ENCODE measurements around the gene ANKRD13C.

The ANKRD13C gene

GRCh38 chr1:70227439-70227838 lies 127.1 kb downstream of the ANKRD13C start:
- TF ChIP-seq USF1 (IDR thresholded peaks at IDR 0.05) (no peak), TAF1 (IDR thresholded peaks at IDR 0.05; ENCODE audit: low read depth) (no peak), YY1 (IDR thresholded peaks at IDR 0.05; ENCODE audit: low read depth) (no peak), EGR1 (IDR thresholded peaks at IDR 0.05) (no peak), MAX (IDR thresholded peaks at IDR 0.05) (no peak), CEBPB (IDR thresholded peaks at IDR 0.05) (no peak), TEAD4 (IDR thresholded peaks at IDR 0.05) (no peak), FOXM1 (IDR thresholded peaks at IDR 0.05; ENCODE audit: borderline replicate concordance, low read depth) (no peak), ZBTB7A (IDR thresholded peaks at IDR 0.05; ENCODE audit: low read depth) (no peak), REST (IDR thresholded peaks at IDR 0.05; ENCODE audit: low read depth) (no peak), TCF12 (IDR thresholded peaks at IDR 0.05; ENCODE audit: low read depth) (no peak), EP300 (IDR thresholded peaks at IDR 0.05; ENCODE audit: borderline replicate concordance) (no peak), NFIC (IDR thresholded peaks at IDR 0.05) (no peak), CREB1 (IDR thresholded peaks at IDR 0.05; ENCODE audit: low read depth) (no peak), RAD21 (IDR thresholded peaks at IDR 0.05; ENCODE audit: low read depth) (no peak)

- TF ChIP-seq EGR1 (IDR thresholded peaks at IDR 0.05): no peak
- no peak for TF ChIP-seq NFIC (IDR thresholded peaks at IDR 0.05)
- no peak for TF ChIP-seq EP300 (IDR thresholded peaks at IDR 0.05; ENCODE audit: borderline replicate concordance)
- TF ChIP-seq USF1 (IDR thresholded peaks at IDR 0.05): no peak
- TF ChIP-seq REST (IDR thresholded peaks at IDR 0.05; ENCODE audit: low read depth): no peak
- TF ChIP-seq YY1 (IDR thresholded peaks at IDR 0.05; ENCODE audit: low read depth): no peak
- TF ChIP-seq TAF1 (IDR thresholded peaks at IDR 0.05; ENCODE audit: low read depth): no peak
- no peak for TF ChIP-seq FOXM1 (IDR thresholded peaks at IDR 0.05; ENCODE audit: borderline replicate concordance, low read depth)
- TF ChIP-seq RAD21 (IDR thresholded peaks at IDR 0.05; ENCODE audit: low read depth): no peak
- no peak for TF ChIP-seq CREB1 (IDR thresholded peaks at IDR 0.05; ENCODE audit: low read depth)
- TF ChIP-seq MAX (IDR thresholded peaks at IDR 0.05): no peak
- TF ChIP-seq TCF12 (IDR thresholded peaks at IDR 0.05; ENCODE audit: low read depth): no peak
- no peak for TF ChIP-seq CEBPB (IDR thresholded peaks at IDR 0.05)
- no peak for TF ChIP-seq TEAD4 (IDR thresholded peaks at IDR 0.05)
- TF ChIP-seq ZBTB7A (IDR thresholded peaks at IDR 0.05; ENCODE audit: low read depth): no peak
Observed at GRCh38 chr1:70224954-70225353, 129.6 kb downstream of the ANKRD13C start.

GRCh38 chr1:70222716-70223235 lies 131.7 kb downstream of the ANKRD13C start:
- TF ChIP-seq ZBTB7A (IDR thresholded peaks at IDR 0.05; ENCODE audit: low read depth) (no peak), EGR1 (IDR thresholded peaks at IDR 0.05) (no peak), USF1 (IDR thresholded peaks at IDR 0.05) (no peak), YY1 (IDR thresholded peaks at IDR 0.05; ENCODE audit: low read depth) (no peak), REST (IDR thresholded peaks at IDR 0.05; ENCODE audit: low read depth) (no peak)

Data from Ishikawa (cell line).